ENCODE data around the gene LARGE2. TPM values are rescaled to one million over a fixed set of nuclear protein-coding genes. Genes with fewer than 3 reads are reported as not detected.

LARGE2 gene
- total RNA-seq, 3 donors from 2014 or later = 1.8 to 6.0 (median 3.6) TPM

DNA sequence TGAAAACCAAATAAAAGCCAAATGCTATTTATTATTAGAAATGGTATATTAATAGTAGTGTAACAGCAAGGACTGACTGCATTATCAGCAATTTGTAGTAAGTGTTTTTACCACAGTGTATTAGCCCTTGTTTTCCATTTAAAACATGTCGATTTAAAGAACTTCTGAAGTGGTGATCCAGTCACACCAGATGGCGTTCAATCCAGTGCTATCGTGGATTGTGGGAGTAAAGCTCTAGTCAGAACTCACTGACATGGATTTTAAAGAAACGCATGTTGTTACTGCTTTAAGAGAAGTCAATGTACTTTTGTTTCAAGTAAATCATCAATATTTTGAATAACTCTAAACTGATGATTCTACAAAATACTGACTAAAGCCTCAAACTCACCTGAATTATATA lies 51.1 kb downstream of the LARGE2 start:
- H3K4me3 Mint-ChIP-seq = no peak overlapping the region
- peaks cover 2% of the 10 kb centered on the region for H3K4me1 Mint-ChIP-seq (ENCODE audit: low read depth)
- no peaks in the 10 kb centered on the region for H3K27me3 Mint-ChIP-seq (ENCODE audit: low read depth)
- H3K36me3 Mint-ChIP-seq (ENCODE audit: insufficient read depth) = peaks cover 21% of the 10 kb centered on the region
- no peak for ATAC-seq
- DNase-seq = no peak
- H3K9me3 Mint-ChIP-seq = no peaks in the 10 kb centered on the region

DNA sequence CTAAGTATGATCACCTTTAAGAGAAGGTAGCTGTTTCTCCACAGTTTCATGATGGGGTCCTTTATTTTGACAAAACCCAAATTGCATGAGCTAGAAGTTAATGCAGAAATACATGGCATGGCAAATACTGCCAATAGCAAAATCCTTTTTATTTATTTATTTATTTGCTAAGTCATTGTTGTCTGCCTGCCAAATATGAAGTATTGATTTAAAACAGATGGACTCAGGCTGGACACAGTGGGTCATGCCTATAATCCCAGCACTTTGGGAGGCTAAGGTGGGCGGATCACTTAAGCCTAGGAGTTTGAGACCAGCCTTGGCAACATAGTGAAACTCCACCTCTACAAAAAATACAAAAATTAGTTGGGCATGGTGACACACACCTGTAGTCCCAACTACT lies 52.4 kb downstream of the LARGE2 start:
- DNase-seq = no peak
- Mint-ChIP-seq H3K4me1 (ENCODE audit: low read depth) (peaks cover 2% of the 10 kb centered on the region), H3K27me3 (ENCODE audit: low read depth) (no peaks in the 10 kb centered on the region), H3K4me3 (no peak overlapping the region), H3K36me3 (ENCODE audit: insufficient read depth) (peaks cover 19% of the 10 kb centered on the region), H3K9me3 (no peaks in the 10 kb centered on the region)
- no peak for ATAC-seq

Other genes starting within 250 kb of the LARGE2 start
- gene SLC35C1, start 117.5 kb upstream of the LARGE2 start, total RNA-seq = 10 to 100 TPM; 14.7 to 17.5 (median 15.8) TPM
- gene CRY2, start 75.2 kb upstream of the LARGE2 start, total RNA-seq = 10 to 100 TPM; 19.7 to 21.9 (median 19.9) TPM
- gene MAPK8IP1, start 37.0 kb upstream of the LARGE2 start, total RNA-seq = 1 to 10 TPM in 1 of 3 donors, under 1 TPM in 2; 0.71 to 1.4 (median 0.87) TPM
- 1 to 10 TPM; 2.3 to 3.3 (median 2.4) TPM for gene FREY1, start 15.4 kb upstream of the LARGE2 start, total RNA-seq
- gene PEX16, start 4.8 kb upstream of the LARGE2 start, total RNA-seq = 10 to 100 TPM; 44.6 to 52.6 (median 50.7) TPM
- 10 to 100 TPM; 13.4 to 20.3 (median 17.6) TPM for gene PHF21A, start 198.8 kb downstream of the LARGE2 start, total RNA-seq

All from activated T-cell treated with anti-CD3 and anti-CD28 coated beads, Interleukin-2, amount 50 U/mL, for 4 hours (primary cell).